Kidney (tissue), 14 donors: Measurements from ENCODE around the gene GATA2. TPM values are rescaled to one million over a fixed set of nuclear protein-coding genes. Genes with fewer than 3 reads are reported as not detected.

Experiments
- DNase-seq, 5 donors: peaks; one replicate each; pipeline ENCODE4 v3.0.0-alpha.2; 2013 to 2020
- FAIRE-seq: peaks from 2 replicates; lab custom pipeline; 2012; peaks lifted over from hg19 to GRCh38; lab: Jason Lieb, UNC
- H3K27ac ChIP-seq, 2 donors: one replicate each; pipeline ENCODE4 v1.7.0; 2013; ENCODE audit warnings: low read depth in 2 of 2, low read length in 2 of 2, inconsistent platforms in 1 of 2
- H3K27me3 ChIP-seq: one replicate; pipeline ENCODE4 v1.7.1; 2013; ENCODE audit warnings: low read length, inconsistent platforms; ENCODE audit not compliant: control insufficient read depth, insufficient read depth
- H3K36me3 ChIP-seq, 3 donors: one replicate each; pipeline versions ENCODE4 v1.7.0 to v1.7.1; 2013; ENCODE audit warnings: low read length in 3 of 3, control low read depth in 1 of 3, inconsistent platforms in 1 of 3; ENCODE audit not compliant: insufficient read depth in 3 of 3, control insufficient read depth in 2 of 3
- H3K4me1 ChIP-seq, 3 donors: one replicate each; pipeline versions ENCODE4 v1.7.0 to v1.7.1; 2013; ENCODE audit warnings: low read length in 3 of 3, inconsistent platforms in 1 of 3, low read depth in 1 of 3; ENCODE audit not compliant: control insufficient read depth in 2 of 3, insufficient read depth in 2 of 3
- H3K4me3 ChIP-seq, 3 donors: one replicate each; pipeline versions ENCODE4 v1.7.0 to v1.8.1; 2013; ENCODE audit warnings: low read length in 3 of 3, control low read depth in 1 of 3, inconsistent platforms in 1 of 3
- H3K9ac ChIP-seq, 3 donors: one replicate each; pipeline versions ENCODE4 v1.7.0 to v1.7.1; 2013; ENCODE audit warnings: low read length in 3 of 3, control low read depth in 1 of 3, inconsistent platforms in 1 of 3
- H3K9me3 ChIP-seq, 3 donors: one replicate each; pipeline versions ENCODE4 v1.7.0 to v1.7.1; 2013; ENCODE audit warnings: low read length in 3 of 3, control low read depth in 1 of 3, inconsistent platforms in 1 of 3; ENCODE audit not compliant: control insufficient read depth in 2 of 3, insufficient read depth in 1 of 3
- intact Hi-C: fragments of 100-400 bp; cut with DNase I; formaldehyde crosslinking; loops from one replicate; pipeline ENCODE4 v1.11.1; 2022
- polyA plus RNA-seq: library from polyadenylated mRNA; stranded (reverse); fragments of 350-450 nt; fragmentation: Illumina TruSeq; extraction: RNeasy Lipid Tissue Mini Kit (QIAGEN cat#74804); gene quantifications from one replicate; pipeline ENCODE4 v1.2.3, GENCODE V29; 2014; ENCODE audit warnings: low read depth, low replicate concordance; ENCODE audit not compliant: insufficient read depth
- total RNA-seq: library from RNA; stranded (reverse); fragmentation: NEBNext Ultra II Directional; extraction: Animal tissue kit (Norgen Biotek cat#: 25700); gene quantifications from one replicate; pipeline ENCODE4 v1.2.1, GENCODE V29; 2021
- TF ChIP-seq, protein P1 (sequence below): IDR thresholded peaks from 3 replicates; pipeline ENCODE4 v1.5.1; 2012; ENCODE audit warnings: mild to moderate bottlenecking, moderate library complexity, borderline replicate concordance; ENCODE audit not compliant: insufficient read depth; ENCODE audit errors: extremely low read depth
- donor health status: control.
- donor health status: control.
- donor health status: control.
- donor health status: control.
- donor health status: control.
- donor health status: DM: yes; HTN: yes; CAD: no.
- donor health status: Normal renal cell carcinoma (clear cell type).

The GATA2 gene
- total and polyA plus RNA-seq, 2 donors from 2014 or later = 22.9 to 31.4 TPM

DNA sequence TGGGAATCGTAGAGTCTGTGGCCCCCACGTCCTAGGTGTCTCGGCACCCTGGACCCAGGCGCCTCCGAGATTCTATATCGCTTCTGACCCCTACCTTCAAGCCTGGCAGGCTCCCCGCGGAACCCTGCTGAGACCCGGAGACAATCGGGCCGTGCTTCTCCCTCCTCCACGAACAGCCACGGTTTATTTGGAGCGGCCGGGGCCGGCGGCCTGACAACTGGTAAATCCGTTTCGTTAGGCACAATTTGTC lies 1.4 kb downstream of the GATA2 start:
- Histone ChIP-seq H3K4me1 (peaks cover 0 to 10% (median 0%) of the 10 kb centered on the region in 3 donors), H3K27me3 (peaks cover 38% of the 10 kb centered on the region), H3K36me3 (no peaks in the 10 kb centered on the region), H3K9me3 (no peaks in the 10 kb centered on the region), H3K27ac (peak overlapping the region; percentile 22 to 60), H3K9ac (peak overlapping the region in 1 of 3 donors; percentile 55), H3K4me3 (peak overlapping the region; percentile 17 to 51 (median 28))
- no peak for FAIRE-seq
- intact Hi-C loops = loop anchor here (10.0 kb wide), 1 partner anchor 317 kb away; no protein-coding TSS in a partner anchor
- DNase-seq = peak in 3 of 5 donors; percentile 42 to 64 (median 60)
- TF ChIP-seq, protein P1, sequence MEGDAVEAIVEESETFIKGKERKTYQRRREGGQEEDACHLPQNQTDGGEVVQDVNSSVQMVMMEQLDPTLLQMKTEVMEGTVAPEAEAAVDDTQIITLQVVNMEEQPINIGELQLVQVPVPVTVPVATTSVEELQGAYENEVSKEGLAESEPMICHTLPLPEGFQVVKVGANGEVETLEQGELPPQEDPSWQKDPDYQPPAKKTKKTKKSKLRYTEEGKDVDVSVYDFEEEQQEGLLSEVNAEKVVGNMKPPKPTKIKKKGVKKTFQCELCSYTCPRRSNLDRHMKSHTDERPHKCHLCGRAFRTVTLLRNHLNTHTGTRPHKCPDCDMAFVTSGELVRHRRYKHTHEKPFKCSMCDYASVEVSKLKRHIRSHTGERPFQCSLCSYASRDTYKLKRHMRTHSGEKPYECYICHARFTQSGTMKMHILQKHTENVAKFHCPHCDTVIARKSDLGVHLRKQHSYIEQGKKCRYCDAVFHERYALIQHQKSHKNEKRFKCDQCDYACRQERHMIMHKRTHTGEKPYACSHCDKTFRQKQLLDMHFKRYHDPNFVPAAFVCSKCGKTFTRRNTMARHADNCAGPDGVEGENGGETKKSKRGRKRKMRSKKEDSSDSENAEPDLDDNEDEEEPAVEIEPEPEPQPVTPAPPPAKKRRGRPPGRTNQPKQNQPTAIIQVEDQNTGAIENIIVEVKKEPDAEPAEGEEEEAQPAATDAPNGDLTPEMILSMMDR = no peak

DNA sequence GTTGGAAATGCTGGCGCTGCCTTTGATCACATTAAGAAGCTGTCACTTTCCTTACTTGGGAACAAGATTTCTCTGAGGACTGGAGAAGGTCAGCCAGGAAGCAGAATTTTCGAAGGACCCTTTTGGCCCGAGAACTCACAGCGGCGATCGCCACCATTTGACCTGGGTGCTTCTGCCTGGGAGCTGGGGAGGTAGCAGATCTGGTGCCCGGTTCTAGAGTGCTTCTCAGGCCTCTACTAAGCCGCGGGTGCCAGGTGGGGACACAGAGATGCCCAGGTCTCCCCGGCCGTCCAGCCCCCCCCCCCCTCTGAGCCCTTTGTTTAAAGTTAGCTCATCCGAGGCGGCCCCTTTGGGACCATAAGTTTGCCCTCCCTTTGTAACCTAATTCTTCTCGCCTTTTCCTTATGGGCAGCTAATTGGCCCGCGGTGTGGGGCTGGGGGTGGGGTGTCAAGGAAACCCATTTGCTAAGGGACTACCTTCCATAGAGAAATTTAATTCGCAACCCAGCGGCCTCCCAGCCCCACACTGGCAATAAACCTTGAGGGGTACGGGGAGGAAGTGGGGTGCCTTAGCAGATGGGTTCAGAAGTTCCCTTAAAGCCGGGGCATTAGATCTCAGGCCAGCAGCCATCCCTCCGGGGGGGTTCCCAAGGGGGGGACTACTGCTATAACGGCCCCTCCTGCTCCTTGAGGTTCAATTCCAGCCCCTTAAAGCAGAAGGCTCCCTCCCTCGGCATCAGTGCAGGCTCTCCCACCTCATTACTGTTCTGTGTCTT lies 1.9 kb downstream of the GATA2 start:
- intact Hi-C loops = loop anchor here (10.0 kb wide), 1 partner anchor 316 kb away; no protein-coding TSS in a partner anchor
- H3K36me3 ChIP-seq = no peaks in the 10 kb centered on the region
- H3K9ac ChIP-seq = peak overlapping the region in 1 of 3 donors; percentile 56
- no peaks in the 10 kb centered on the region for H3K9me3 ChIP-seq
- no peak for FAIRE-seq
- H3K4me1 ChIP-seq = peaks cover 0 to 14% (median 0%) of the 10 kb centered on the region in 3 donors
- peak in 3 of 5 donors; percentile 48 to 64 (median 53) for DNase-seq
- H3K27me3 ChIP-seq = peaks cover 36% of the 10 kb centered on the region
- peak overlapping the region in 1 of 2 donors; percentile 90 for H3K27ac ChIP-seq
- TF ChIP-seq, protein P1 = no peak
- peak overlapping the region; percentile 26 to 78 (median 59) for H3K4me3 ChIP-seq

DNA sequence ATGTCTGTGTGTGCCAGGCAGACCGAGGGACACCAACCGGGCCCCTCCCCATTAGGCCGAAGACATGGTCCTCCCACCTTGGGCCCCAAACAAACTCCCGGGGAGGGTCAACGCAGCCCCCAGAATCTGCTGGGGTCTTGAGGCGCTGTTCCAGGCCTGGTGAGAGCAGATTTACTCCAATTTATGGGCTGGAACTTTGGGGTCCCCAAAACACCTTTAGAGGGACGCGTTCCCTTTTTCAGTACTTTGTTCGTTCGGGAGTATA lies 2.4 kb downstream of the GATA2 start:
- intact Hi-C loops = loop anchor here (10.0 kb wide), 1 partner anchor 316 kb away; no protein-coding TSS in a partner anchor
- Histone ChIP-seq H3K4me1 (peaks cover 0 to 15% (median 0%) of the 10 kb centered on the region in 3 donors), H3K9me3 (no peaks in the 10 kb centered on the region), H3K27ac (peak overlapping the region in 1 of 2 donors; percentile 90), H3K9ac (peak overlapping the region in 1 of 3 donors; percentile 56), H3K27me3 (peaks cover 38% of the 10 kb centered on the region), H3K36me3 (no peaks in the 10 kb centered on the region), H3K4me3 (peak overlapping the region; percentile 26 to 78 (median 59))
- TF ChIP-seq, protein P1 = no peak
- peak in 2 of 5 donors; percentile 23 to 78 for DNase-seq
- FAIRE-seq = no peak
